Neural cell (in vitro differentiated cells): ENCODE results near the gene CHCHD3. TPM values are rescaled to one million over a fixed set of nuclear protein-coding genes. Genes with fewer than 3 reads are reported as not detected.

Experiments
- H2AFZ ChIP-seq: fragments of 200-600, 300-800 bp; sonication (generic), shearing (Covaris generic); 2 replicates; pipeline ENCODE4 v1.6.0; 2014; ENCODE audit warnings: low read depth, mild to moderate bottlenecking, antibody characterized with exemption, low read length, moderate library complexity
- H3F3A ChIP-seq: fragments of 200-600 bp; shearing (Covaris generic); 2 replicates; pipeline ENCODE4 v1.6.1; 2016; ENCODE audit warnings: mild to moderate bottlenecking, moderate library complexity, mixed read lengths, antibody characterized with exemption, low read length; ENCODE audit not compliant: insufficient read depth, poor library complexity, severe bottlenecking
- H3K27ac ChIP-seq: fragments of 200-600, 300-800 bp; sonication (generic), shearing (Covaris generic); 2 replicates; pipeline ENCODE4 v1.5.1; 2014; ENCODE audit warnings: mild to moderate bottlenecking, low read length, moderate library complexity
- H3K27me3 ChIP-seq: fragments of 300-800, 200-600 bp; sonication (generic), shearing (Covaris generic); 2 replicates; pipeline ENCODE4 v1.6.0; 2014; ENCODE audit warnings: mild to moderate bottlenecking, low read depth, low read length, moderate library complexity; ENCODE audit not compliant: insufficient read depth
- H3K36me3 ChIP-seq: fragments of 300-800, 200-600 bp; sonication (generic), shearing (Covaris generic); 2 replicates; pipeline ENCODE4 v1.5.1; 2014; ENCODE audit warnings: mild to moderate bottlenecking, antibody characterized with exemption, low read length, moderate library complexity; ENCODE audit not compliant: insufficient read depth
- H3K4me2 ChIP-seq: fragments of 300-800, 200-600 bp; sonication (generic), shearing (Covaris generic); 2 replicates; pipeline ENCODE4 v1.6.0; 2014; ENCODE audit warnings: mild to moderate bottlenecking, low read length
- H3K4me3 ChIP-seq: fragments of 300-800, 200-600 bp; sonication (generic), shearing (Covaris generic); 2 replicates; pipeline ENCODE4 v1.5.1; 2014; ENCODE audit warnings: mild to moderate bottlenecking, low read length, moderate library complexity
- H3K79me2 ChIP-seq: fragments of 200-600 bp; shearing (Covaris generic); replicated peaks from 2 replicates; pipeline ENCODE4 v1.6.0; 2014; ENCODE audit warnings: mild to moderate bottlenecking, low read length, moderate library complexity; ENCODE audit not compliant: insufficient read depth
- H3K9ac ChIP-seq: fragments of 300-800, 200-600 bp; sonication (generic), shearing (Covaris generic); 2 replicates; pipeline ENCODE4 v1.6.1; 2016; ENCODE audit warnings: mild to moderate bottlenecking, low read length, mixed read lengths
- H3K9me2 ChIP-seq: fragments of 200-600 bp; shearing (Covaris generic); 2 replicates; pipeline ENCODE4 v1.6.1; 2016; ENCODE audit warnings: mild to moderate bottlenecking, low read length, mixed read lengths; ENCODE audit not compliant: insufficient read depth
- H3K9me3 ChIP-seq: fragments of 200-600, 300-800 bp; sonication (generic), shearing (Covaris generic); 2 replicates; pipeline ENCODE4 v1.6.1; 2016; ENCODE audit warnings: mild to moderate bottlenecking, mixed run types, low read length, moderate library complexity, mixed read lengths
- H4K20me1 ChIP-seq: fragments of 200-600 bp; shearing (Covaris generic); 2 replicates; pipeline ENCODE4 v1.6.1; 2016; ENCODE audit warnings: mild to moderate bottlenecking, mixed run types; ENCODE audit not compliant: insufficient read depth
- EP300 ChIP-seq: fragments of 450-650 bp; conservative IDR thresholded peaks from 2 replicates; pipeline ENCODE4 v1.6.1; 2014; ENCODE audit warnings: antibody characterized with exemption, mild to moderate bottlenecking, moderate library complexity; ENCODE audit not compliant: poor library complexity, severe bottlenecking
- EZH2 ChIP-seq: fragments of 200-600, 300-800 bp; shearing (Covaris generic), sonication (generic); IDR thresholded peaks from 2 replicates; pipeline ENCODE4 v1.6.1; 2014; ENCODE audit warnings: antibody characterized with exemption, low read length, borderline replicate concordance, mild to moderate bottlenecking; ENCODE audit not compliant: insufficient read depth, poor library complexity, severe bottlenecking
- MXI1 ChIP-seq: fragments of 450-650 bp; conservative IDR thresholded peaks from 2 replicates; pipeline ENCODE4 v1.6.1; 2014; ENCODE audit warnings: antibody characterized with exemption, mild to moderate bottlenecking; ENCODE audit not compliant: poor library complexity, severe bottlenecking
- POLR2AphosphoS5 ChIP-seq: IDR thresholded peaks from 2 replicates; pipeline ENCODE4 v1.6.1; 2012
- RAD21 ChIP-seq: fragments of 450-650 bp; conservative IDR thresholded peaks from 2 replicates; pipeline ENCODE4 v1.6.1; 2014; ENCODE audit warnings: antibody characterized with exemption, mild to moderate bottlenecking, moderate library complexity
- SMC3 ChIP-seq: fragments of 450-650 bp; conservative IDR thresholded peaks from 2 replicates; pipeline ENCODE4 v1.6.1; 2014; ENCODE audit warnings: antibody characterized with exemption, mild to moderate bottlenecking, moderate library complexity; ENCODE audit not compliant: poor library complexity
- TAF1 ChIP-seq: IDR thresholded peaks from 2 replicates; pipeline ENCODE4 v1.6.1; 2012; ENCODE audit warnings: low read depth
- polyA plus RNA-seq: library from polyadenylated mRNA; depleted of rRNA; stranded (reverse); fragments of >200 nt; gene quantifications from 2 replicates; pipeline ENCODE4 v1.2.3, GENCODE V29; 2014
- TF ChIP-seq, protein P1 (sequence below): fragments of 450-650 bp; IDR thresholded peaks from 2 replicates; pipeline ENCODE4 v1.5.1; 2014; ENCODE audit warnings: antibody characterized with exemption, mild to moderate bottlenecking, moderate library complexity; ENCODE audit not compliant: poor library complexity, severe bottlenecking
- TF ChIP-seq, protein P2 (sequence below): IDR thresholded peaks from 2 replicates; pipeline ENCODE4 v1.6.1; 2012; ENCODE audit warnings: borderline replicate concordance

The CHCHD3 gene
- polyA plus RNA-seq, 1 donor from 2014 or later = 89.9 TPM

DNA sequence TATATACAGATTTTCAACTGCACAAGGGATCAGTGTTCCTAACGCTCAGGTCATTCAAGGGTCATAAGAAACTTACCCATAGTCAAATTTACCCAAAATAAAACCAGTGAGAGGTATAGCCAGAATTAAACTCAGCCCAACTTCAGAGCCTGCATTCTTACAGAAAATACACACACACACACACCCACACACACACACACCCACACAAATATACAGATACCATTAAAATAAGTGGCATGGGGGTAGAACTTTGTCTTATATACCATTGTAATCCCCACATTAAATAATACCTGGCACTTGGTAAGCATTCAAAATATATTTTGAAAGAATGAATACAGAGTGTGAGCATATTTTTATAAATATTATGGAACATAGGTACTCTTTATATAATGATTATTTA lies 93.8 kb downstream of the CHCHD3 start:
- no peaks in the 10 kb centered on the region for H4K20me1 ChIP-seq
- no peak overlapping the region for H3K27ac ChIP-seq
- H3K27me3 ChIP-seq = no peaks in the 10 kb centered on the region
- no peak overlapping the region for H3K9ac ChIP-seq
- no peaks in the 10 kb centered on the region for H3F3A ChIP-seq
- H3K4me2 ChIP-seq = no peak overlapping the region
- H3K9me3 ChIP-seq = no peaks in the 10 kb centered on the region
- peaks cover 8% of the 10 kb centered on the region for H3K79me2 ChIP-seq
- H3K9me2 ChIP-seq = no peaks in the 10 kb centered on the region
- H2AFZ ChIP-seq = no peak overlapping the region
- H3K36me3 ChIP-seq = no peaks in the 10 kb centered on the region
- H3K4me3 ChIP-seq = no peak overlapping the region
- TF ChIP-seq POLR2AphosphoS5 = no peak
- TF ChIP-seq MXI1 = no peak
- no peak for TF ChIP-seq EZH2
- TF ChIP-seq, protein P1, sequence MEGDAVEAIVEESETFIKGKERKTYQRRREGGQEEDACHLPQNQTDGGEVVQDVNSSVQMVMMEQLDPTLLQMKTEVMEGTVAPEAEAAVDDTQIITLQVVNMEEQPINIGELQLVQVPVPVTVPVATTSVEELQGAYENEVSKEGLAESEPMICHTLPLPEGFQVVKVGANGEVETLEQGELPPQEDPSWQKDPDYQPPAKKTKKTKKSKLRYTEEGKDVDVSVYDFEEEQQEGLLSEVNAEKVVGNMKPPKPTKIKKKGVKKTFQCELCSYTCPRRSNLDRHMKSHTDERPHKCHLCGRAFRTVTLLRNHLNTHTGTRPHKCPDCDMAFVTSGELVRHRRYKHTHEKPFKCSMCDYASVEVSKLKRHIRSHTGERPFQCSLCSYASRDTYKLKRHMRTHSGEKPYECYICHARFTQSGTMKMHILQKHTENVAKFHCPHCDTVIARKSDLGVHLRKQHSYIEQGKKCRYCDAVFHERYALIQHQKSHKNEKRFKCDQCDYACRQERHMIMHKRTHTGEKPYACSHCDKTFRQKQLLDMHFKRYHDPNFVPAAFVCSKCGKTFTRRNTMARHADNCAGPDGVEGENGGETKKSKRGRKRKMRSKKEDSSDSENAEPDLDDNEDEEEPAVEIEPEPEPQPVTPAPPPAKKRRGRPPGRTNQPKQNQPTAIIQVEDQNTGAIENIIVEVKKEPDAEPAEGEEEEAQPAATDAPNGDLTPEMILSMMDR = no peak
- no peak for TF ChIP-seq SMC3
- TF ChIP-seq EP300 = no peak
- TF ChIP-seq, protein P2, sequence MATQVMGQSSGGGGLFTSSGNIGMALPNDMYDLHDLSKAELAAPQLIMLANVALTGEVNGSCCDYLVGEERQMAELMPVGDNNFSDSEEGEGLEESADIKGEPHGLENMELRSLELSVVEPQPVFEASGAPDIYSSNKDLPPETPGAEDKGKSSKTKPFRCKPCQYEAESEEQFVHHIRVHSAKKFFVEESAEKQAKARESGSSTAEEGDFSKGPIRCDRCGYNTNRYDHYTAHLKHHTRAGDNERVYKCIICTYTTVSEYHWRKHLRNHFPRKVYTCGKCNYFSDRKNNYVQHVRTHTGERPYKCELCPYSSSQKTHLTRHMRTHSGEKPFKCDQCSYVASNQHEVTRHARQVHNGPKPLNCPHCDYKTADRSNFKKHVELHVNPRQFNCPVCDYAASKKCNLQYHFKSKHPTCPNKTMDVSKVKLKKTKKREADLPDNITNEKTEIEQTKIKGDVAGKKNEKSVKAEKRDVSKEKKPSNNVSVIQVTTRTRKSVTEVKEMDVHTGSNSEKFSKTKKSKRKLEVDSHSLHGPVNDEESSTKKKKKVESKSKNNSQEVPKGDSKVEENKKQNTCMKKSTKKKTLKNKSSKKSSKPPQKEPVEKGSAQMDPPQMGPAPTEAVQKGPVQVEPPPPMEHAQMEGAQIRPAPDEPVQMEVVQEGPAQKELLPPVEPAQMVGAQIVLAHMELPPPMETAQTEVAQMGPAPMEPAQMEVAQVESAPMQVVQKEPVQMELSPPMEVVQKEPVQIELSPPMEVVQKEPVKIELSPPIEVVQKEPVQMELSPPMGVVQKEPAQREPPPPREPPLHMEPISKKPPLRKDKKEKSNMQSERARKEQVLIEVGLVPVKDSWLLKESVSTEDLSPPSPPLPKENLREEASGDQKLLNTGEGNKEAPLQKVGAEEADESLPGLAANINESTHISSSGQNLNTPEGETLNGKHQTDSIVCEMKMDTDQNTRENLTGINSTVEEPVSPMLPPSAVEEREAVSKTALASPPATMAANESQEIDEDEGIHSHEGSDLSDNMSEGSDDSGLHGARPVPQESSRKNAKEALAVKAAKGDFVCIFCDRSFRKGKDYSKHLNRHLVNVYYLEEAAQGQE = no peak
- TF ChIP-seq TAF1 = no peak
- TF ChIP-seq RAD21 = no peak

DNA sequence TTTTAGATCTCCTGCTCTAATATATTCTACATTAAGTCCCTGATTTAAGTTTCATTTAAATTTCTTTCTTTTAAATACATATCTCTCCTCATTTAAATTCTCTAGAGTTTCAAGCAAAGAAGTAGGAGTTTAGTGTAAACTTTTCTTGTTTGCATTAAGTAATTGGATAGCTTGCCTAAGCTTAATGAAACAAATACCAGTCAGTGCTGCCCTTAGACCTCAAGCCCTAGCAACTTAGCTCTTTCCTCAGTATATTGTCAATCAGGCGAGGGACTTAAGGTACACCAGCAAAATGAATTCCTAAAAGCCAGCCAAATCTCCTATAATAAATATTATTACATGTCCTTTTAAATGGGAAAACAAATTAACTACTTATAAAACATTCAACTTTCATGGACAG lies 101.5 kb downstream of the CHCHD3 start:
- TF ChIP-seq POLR2AphosphoS5 (no peak), RAD21 (no peak), EZH2 (no peak), EP300 (no peak)
- TF ChIP-seq, protein P1 = no peak
- Histone ChIP-seq H2AFZ (no peak overlapping the region), H3F3A (no peaks in the 10 kb centered on the region), H3K4me2 (no peak overlapping the region), H3K36me3 (no peaks in the 10 kb centered on the region), H3K9ac (no peak overlapping the region), H3K27me3 (no peaks in the 10 kb centered on the region), H3K4me3 (no peak overlapping the region), H3K27ac (no peak overlapping the region), H3K79me2 (no peaks in the 10 kb centered on the region), H3K9me2 (no peaks in the 10 kb centered on the region), H4K20me1 (no peaks in the 10 kb centered on the region), H3K9me3 (no peaks in the 10 kb centered on the region)
